GDM1 (cell line): ENCODE measurements around the gene EIF1AD.
"Not testable (repeated sequence)": the region's sequence is repeated elsewhere in the genome, so short reads cannot be mapped to it uniquely, and the experiment has no call there.

Source experiments
- DNase-seq: peaks from one replicate; lab custom pipeline; 2025; lab: John Stamatoyannopoulos, UW

The EIF1AD gene

DNA sequence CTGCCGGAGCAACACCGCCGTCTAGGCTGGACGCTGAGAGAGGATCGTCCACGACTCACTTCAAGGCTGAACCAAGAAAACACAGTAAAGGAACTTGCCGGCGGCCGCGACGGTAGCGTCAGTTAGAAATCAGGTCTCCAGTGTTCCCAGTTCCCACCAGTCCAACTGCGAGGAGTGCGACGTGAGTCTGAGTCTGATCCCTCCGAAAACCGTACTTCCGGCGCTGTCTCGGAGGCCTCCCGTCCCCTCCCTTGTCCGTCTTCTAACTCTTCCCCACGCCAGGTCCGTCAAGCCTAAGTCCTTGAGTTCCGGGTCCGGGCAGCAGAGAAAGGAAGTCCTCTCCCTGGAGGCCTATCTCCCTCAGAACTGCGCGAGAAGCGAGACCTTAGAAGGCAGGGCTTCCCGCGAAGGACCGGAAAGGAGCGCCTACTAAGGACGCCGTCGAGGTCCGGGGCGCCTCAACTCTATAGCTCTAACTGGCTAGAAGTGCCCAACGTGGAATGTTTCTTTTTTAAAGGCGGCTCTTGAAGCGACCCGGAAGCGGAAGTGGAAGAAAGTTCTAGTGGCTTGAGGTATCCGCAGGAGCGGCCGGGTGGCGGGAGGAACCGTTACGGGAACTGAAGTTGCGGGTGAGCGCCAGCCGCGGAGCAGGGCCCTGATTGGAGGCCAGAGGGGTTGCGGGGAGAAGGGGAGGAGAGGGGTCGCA lies at the start of gene EIF1AD, which contains the start of gene BANF1:
Gene EIF1AD (minus strand): TSS at position 216 of the 706 bp plus-strand sequence. CDS start 1,768 bp downstream, outside the sequence.
Gene BANF1 (plus strand): TSS at position 562 of the 706 bp plus-strand sequence. CDS start 748 bp downstream, outside the sequence.
- peak; percentile 95 for DNase-seq

DNA sequence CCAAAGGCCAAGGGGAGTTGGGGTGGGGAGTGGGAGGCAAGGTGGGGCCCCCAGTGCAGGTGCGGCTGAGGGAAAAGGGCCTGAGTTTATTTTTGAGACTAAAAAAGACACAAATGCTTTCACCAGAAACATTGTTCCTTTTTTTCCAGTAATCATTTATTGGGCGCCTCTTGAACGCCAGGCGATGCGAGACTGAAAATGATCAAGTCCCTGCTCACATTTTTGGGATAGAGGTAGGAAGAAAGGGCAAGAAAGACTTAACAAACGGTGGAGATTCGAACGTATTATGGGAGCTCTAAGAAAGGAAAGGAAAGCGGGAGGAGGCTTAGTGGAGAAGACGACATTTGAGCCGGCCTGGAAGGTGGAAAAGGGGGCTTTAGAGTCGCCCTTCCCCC lies 49.4 kb upstream of the EIF1AD start:
- DNase-seq: no peak

DNA sequence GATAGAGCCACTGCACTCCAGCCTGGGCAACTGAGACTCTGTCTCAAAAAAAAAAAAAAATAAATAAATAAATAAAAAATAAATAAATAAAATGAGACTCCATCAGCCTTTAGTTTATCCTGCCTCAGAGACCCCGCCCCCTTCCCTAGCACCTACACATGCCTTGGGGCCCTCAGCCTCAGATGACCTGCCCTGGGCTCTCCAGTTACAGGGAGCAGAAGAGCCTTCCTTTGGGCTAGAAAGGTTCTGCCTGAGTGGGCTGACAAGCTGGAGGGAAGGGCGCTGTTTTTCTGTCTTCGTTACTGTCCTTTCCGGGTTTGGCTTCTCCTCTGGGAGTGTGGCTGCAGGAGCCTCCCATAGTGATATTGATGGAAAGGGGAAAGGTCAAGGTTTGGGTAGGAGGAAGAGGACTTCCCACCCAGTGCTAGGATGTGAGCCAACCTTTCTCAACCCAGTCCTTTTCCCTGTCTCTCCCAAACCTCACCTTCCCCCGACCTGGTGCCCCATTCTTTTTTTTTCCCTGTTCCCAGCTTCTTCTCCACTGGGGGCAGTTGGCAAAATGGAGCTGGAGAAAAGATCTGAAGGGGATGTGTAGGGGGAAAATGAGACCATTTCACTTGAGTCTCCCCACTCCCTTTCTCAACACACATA lies 48.7 kb upstream of the EIF1AD start:
- DNase-seq: no peak

- DNase-seq: no peak
Observed at GRCh38 chr11:66048547-66049323, 46.8 kb upstream of the EIF1AD start, which contains the start of gene GAL3ST3. TSS of gene GAL3ST3 (minus strand) at chr11:66049161. CDS start at chr11:66045415, 3,746 bp downstream.

DNA sequence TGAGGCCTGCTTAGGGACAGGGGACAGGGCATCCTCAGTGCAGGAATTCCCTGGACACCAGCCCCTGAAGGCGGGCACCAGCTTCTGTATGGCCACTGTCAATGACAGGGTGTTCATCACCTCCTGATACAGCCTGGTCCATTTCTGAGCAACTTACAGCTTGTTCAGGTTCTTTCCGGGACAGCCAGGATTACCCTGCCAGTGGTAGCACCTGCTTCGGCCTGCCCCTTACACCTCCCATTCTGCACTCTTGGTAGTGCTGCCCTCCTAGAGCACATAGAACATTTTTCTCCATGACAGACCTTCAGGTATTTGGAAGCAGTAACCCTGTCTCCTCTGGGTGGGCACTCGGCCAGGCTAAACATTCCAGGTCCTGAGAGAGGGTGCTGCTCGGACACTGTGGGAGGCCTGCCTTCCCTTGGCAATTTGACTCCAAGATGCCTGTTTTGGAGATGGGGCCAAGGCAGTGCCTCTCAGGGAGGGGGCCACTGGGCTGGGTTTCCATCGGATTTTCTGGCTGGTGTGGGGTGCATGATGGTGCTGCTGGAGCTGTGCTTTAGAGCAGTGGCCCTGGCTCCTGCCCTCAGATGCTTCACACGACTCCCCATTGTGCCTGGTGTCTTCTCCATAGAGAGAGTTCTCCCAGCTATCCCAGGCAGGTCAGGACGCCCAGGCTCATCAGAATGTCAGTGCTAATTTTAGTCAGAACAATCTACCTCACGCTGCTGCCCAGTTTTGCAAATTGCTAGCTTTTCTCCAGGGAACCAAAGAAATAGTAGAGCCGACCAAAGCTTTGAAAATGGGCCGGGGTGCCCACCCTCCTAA lies 45.8 kb upstream of the EIF1AD start:
- no peak for DNase-seq

DNA sequence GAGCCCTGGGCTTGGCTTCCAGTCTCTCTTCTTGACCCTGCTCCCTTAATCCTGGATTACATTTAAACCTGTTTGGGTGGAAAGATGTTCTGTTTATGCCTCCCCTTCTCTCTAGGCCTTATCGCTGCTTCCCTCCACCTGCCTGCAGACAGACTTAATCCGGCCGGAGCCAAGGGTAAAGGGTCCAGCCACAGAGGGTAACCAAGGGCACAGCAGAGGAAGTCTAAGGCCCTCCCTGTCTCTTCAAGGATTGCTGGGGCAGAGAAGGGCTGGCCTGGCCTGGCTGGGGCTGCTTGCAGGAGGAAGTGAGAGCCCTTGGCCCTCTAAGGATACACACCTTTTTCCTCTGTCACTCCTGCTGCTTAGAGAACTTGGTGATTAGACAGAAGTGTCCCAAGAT lies 44.9 kb upstream of the EIF1AD start:
- no peak for DNase-seq

DNA sequence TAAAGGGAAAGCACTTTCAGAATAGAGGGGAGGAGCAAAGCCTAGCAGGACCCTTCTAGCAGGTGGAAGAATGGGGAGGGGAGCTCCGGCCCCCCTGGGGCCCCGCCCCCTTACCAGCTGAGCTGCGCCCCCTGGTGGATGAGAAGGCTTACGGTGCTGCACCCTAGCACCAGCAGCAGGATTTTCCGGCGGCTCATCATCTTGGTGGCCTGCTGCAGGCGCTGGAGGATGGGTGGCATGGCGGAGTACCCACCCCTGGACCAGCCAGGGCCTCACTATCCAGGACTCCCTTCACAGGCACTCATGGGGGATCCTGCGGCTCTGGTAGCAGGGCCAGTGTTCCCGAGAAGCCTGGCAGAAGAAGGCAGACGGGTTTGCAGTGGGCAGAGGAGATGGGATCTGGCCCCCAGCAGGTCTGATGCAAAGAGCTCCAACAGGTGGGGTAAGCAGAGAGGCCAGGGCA lies 43.3 kb upstream of the EIF1AD start:
- peak; percentile 66 for DNase-seq

DNA sequence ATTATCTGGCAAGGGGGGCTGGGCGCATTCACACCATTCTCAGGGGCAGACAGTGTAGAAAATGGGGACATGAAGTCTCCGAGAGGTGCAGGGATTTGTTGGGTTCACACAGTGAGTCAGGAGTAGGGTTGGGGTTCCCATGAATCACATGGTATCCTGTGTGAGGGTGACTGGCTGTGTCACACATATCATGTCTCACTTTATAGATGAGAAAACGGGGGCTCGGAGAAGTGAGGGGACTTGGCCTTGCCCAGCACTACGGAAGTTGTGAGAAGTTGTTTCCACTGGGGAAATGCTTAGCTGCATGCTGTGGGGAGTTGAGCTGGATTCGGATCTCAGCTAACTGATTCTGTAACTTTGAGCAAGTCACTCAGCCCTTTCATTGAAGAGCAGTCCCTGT lies 42.8 kb upstream of the EIF1AD start:
- no peak for DNase-seq

GRCh38 chr11:66042996-66043906 lies 41.3 kb upstream of the EIF1AD start:
- no peak for DNase-seq

DNA sequence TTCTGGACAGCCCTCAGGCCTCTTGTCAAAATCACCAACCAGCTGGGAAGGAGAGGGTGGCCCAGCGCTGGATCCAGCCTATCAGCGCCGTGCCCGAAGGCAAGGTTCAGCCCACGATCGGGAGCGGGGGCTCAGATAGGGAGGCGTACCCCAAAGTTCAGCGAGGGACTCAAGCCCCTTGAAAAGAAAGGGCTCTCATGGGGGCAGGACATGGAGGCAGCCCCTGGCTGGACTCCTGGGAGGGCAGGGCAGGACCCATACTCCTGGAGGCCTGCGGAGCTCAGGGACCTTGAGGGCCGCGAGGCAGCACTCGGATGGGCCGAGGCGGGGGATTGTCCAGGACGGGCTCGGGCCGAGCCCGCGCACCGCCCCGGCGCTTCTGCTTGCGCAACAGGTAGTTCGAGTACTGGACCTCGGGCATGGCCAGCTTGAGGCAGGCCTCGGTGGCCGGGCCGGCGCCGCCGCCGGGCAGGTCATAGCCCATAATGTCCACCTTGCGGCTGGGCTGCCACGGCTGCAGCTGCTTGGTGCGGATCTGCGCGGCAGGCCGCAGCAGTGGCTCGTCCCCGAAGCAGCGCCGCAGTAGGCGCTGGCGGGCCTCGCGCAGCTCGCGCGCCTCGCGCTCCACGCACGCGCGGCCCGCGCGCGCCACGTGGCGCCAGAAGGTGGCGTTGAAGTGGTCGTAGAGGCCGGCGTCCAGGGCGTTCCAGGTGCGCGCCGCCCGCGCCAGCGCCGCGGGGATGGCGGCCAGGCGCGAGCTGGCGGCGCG lies 40.5 kb upstream of the EIF1AD start:
- no peak for DNase-seq

DNA sequence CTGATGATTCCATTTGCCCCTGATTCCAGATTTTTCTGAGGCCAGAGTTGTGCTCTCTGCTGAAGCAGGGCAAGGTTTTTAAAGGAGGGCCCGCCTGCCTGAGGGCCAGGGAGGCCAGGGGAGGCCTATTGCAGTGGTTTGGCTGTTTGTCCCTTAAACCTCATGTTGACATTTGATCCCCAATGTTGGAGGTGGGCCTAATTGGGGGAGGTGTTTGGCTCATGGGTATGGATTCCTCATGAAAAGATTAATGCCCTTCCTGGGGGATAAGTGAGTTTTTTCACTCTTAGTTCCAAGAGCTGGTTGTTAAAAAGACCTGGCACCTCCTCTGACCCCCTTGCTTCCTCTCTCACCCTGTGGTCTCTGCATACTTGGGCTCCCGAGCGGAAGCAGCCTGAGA lies 37.8 kb upstream of the EIF1AD start:
- no peak for DNase-seq

DNA sequence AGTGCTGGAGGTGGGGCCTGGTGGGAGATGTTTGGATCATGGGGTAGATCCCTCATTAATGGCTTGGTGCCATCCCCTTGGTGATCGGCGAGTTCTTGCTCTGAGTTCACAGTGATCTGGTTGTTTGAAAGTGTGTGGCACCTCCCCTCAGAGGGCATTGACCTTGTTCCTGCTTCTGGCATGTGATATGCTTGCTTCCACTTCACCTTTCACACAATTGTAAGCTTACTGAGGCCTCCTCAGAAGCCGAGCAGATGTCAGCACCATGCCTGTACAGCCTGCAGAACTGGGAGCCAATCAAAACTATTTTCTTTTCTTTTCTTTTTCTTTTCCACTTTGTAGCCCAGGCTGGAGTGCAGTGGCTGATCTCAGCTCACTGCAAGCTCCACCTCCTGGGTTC lies 35.4 kb upstream of the EIF1AD start:
- DNase-seq: no peak

DNA sequence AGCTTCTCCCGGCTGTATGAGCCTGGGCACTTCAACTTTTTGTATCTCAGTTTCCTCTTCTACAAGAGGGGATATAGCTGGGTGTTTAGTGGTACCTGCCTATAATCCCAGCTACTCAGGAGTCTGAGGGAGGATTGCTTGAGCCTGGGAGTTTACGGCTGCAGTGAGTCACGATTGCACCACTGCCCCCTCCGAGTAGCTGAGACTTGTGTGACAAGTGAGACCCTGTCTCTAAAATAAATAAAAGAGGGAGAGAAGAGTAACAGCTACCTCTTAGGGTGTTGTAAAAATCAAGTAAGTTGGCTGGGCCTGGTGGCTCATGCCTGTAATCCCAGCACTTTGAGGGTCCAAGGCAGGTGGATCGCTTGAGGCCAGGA lies 34.4 kb upstream of the EIF1AD start:
- DNase-seq: no peak

DNA sequence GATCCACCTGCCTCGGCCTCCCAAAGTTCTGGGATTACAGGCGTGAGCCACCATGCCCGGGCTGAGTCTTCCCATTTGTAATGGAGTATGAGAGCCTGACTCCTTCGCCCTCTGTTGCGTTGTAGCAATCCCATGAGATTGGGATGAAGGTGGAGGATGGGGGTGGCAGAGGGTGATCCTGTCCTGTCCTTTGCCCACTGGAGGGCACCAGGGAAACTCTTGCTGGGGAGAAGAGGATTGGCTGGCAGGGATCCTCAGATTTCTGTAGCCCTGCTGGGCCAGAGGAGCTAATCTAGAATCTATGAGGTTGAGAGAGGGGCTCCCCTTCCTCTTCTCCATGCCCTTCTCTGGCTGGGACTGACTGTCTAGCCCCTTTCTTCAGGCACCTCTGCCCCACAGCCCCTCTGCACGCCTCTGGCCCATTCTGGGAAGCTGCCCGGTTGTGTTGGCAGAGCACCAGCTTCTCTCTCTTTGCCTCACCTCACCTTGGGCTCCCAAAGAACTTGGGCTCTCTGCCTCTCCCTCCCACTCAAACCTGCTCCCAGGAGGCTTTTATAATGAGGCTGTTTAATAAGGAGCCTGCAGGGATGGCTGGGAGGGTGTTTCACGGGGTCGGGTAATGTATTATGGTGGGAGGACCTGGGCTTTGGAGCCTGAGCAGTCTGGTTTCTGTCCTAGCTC lies 33.8 kb upstream of the EIF1AD start:
- no peak for DNase-seq

- DNase-seq: no peak
Observed at GRCh38 chr11:66032957-66033735, 31.2 kb upstream of the EIF1AD start.

- no peak for DNase-seq
Observed at GRCh38 chr11:66026017-66026529, 24.1 kb upstream of the EIF1AD start, which contains the start of gene CATSPER1. TSS of gene CATSPER1 (minus strand) at chr11:66026479. CDS start at chr11:66026379, 100 bp downstream.

DNA sequence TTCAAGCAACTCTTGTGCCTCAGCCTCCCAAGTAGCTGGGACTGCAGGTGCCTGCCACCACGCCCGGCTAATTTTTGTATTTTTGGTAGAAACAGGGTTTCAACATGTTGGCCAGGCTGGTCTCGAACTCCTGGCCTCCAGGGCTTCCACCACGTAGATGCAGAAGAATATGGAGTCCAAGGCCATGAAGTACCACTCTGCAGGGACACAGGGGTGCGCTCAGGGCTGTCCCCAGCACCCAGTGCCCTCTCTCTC lies 21.2 kb upstream of the EIF1AD start:
- not testable (repeated sequence) for DNase-seq

DNA sequence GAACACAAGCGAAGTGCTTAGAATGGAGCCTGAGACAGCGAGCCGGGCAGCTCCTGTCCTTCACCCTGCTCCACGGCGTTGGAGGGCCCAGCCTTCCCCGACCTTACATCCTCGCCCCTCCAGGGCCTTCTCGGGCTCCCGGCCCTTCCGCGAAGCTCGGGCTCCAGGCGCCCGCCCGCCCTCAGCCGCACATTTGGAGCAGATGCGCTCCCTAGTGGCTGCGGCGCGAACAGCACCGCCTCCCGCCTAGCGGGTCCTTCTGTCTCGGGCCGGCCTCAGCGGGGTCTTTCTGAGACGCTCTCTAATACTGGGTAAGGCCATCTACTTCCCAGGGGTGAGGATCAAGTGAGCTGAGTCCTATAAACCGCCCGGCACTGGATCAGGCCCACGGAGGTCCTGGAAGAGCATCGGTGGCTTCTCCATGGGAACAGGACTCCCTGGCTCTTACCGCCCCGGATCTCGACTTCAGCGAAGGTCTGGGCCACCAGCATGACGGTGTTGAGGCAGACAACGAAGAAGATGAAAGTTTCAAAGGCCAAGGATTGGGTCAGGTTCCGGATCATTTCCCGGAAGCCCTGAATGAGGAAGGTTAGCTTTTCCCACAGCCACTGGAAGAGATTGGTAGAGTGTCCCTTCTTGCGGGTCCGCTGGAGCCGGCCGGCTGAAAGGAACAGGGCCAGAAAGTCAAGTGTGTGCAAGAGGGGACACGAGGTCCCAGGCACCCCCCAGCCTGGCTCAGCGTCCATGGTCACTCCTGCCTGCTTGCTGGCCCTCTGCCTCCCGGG lies 20.6 kb upstream of the EIF1AD start:
- DNase-seq: peak; percentile 56
